ENCODE results near the gene TMEM95.
A peak's percentile ranks its signal among the peaks of the same experiment; 100 is the strongest.
"Not testable (repeated sequence)": the region's sequence is repeated elsewhere in the genome, so short reads cannot be mapped to it uniquely, and the experiment has no call there.

The TMEM95 gene

GRCh38 chr17:7368599-7368994 is 13.6 kb downstream of the TMEM95 start:
- H3K9ac ChIP-seq (ENCODE audit: low read depth, low read length); H3K9me3 ChIP-seq (replicated peaks; ENCODE audit: low read length); H3K4me2 ChIP-seq (ENCODE audit: low read length); H3K36me3 ChIP-seq (ENCODE audit: insufficient read depth, low read length); H3K4me1 ChIP-seq (ENCODE audit: control insufficient read depth, insufficient read depth, low read length); H3K4me3 ChIP-seq (ENCODE audit: low read length): not testable (repeated sequence)
- H3K27me3 ChIP-seq (ENCODE audit: control insufficient read depth, insufficient read depth, low read length) = peaks cover 13% of the 10 kb centered on the region

GRCh38 chr17:7369825-7370224 is 14.9 kb downstream of the TMEM95 start:
- Histone ChIP-seq H3K36me3 (ENCODE audit: insufficient read depth, low read length) (no peaks in the 10 kb centered on the region), H3K4me2 (ENCODE audit: low read length) (no peak overlapping the region), H3K4me3 (ENCODE audit: low read length) (no peak overlapping the region), H3K27me3 (ENCODE audit: control insufficient read depth, insufficient read depth, low read length) (peaks cover 13% of the 10 kb centered on the region), H3K4me1 (ENCODE audit: control insufficient read depth, insufficient read depth, low read length) (no peaks in the 10 kb centered on the region), H3K9me3 (replicated peaks; ENCODE audit: low read length) (no peaks in the 10 kb centered on the region), H3K9ac (ENCODE audit: low read depth, low read length) (no peak overlapping the region)

GRCh38 chr17:7370853-7371252 is 15.9 kb downstream of the TMEM95 start:
- no peaks in the 10 kb centered on the region for H3K36me3 ChIP-seq (ENCODE audit: insufficient read depth, low read length)
- H3K4me2 ChIP-seq (ENCODE audit: low read length) = no peak overlapping the region
- no peak overlapping the region for H3K9ac ChIP-seq (ENCODE audit: low read depth, low read length)
- no peak overlapping the region for H3K4me3 ChIP-seq (ENCODE audit: low read length)
- no peaks in the 10 kb centered on the region for H3K9me3 ChIP-seq (replicated peaks; ENCODE audit: low read length)
- H3K4me1 ChIP-seq (ENCODE audit: control insufficient read depth, insufficient read depth, low read length) = no peaks in the 10 kb centered on the region
- H3K27me3 ChIP-seq (ENCODE audit: control insufficient read depth, insufficient read depth, low read length) = peaks cover 13% of the 10 kb centered on the region

- Histone ChIP-seq H3K27me3 (ENCODE audit: control insufficient read depth, insufficient read depth, low read length) (peaks cover 14% of the 10 kb centered on the region), H3K4me2 (ENCODE audit: low read length) (no peak overlapping the region), H3K9ac (ENCODE audit: low read depth, low read length) (no peak overlapping the region), H3K4me3 (ENCODE audit: low read length) (no peak overlapping the region), H3K9me3 (replicated peaks; ENCODE audit: low read length) (peaks cover 4% of the 10 kb centered on the region), H3K36me3 (ENCODE audit: insufficient read depth, low read length) (no peaks in the 10 kb centered on the region), H3K4me1 (ENCODE audit: control insufficient read depth, insufficient read depth, low read length) (no peaks in the 10 kb centered on the region)
These were observed 19.4 kb downstream of the TMEM95 start for GRCh38 chr17:7374353-7374752.

GRCh38 chr17:7379134-7379533 is 24.2 kb downstream of the TMEM95 start:
- Histone ChIP-seq H3K27me3 (ENCODE audit: control insufficient read depth, insufficient read depth, low read length) (peaks cover 46% of the 10 kb centered on the region), H3K4me2 (ENCODE audit: low read length) (no peak overlapping the region), H3K36me3 (ENCODE audit: insufficient read depth, low read length) (no peaks in the 10 kb centered on the region), H3K9me3 (replicated peaks; ENCODE audit: low read length) (peaks cover 9% of the 10 kb centered on the region), H3K4me1 (ENCODE audit: control insufficient read depth, insufficient read depth, low read length) (peaks cover 8% of the 10 kb centered on the region), H3K9ac (ENCODE audit: low read depth, low read length) (no peak overlapping the region), H3K4me3 (ENCODE audit: low read length) (no peak overlapping the region)

GRCh38 chr17:7380321-7380720 is 25.4 kb downstream of the TMEM95 start:
- H3K4me3 ChIP-seq (ENCODE audit: low read length) = no peak overlapping the region
- H3K9me3 ChIP-seq (replicated peaks; ENCODE audit: low read length) = peaks cover 9% of the 10 kb centered on the region
- peaks cover 12% of the 10 kb centered on the region for H3K4me1 ChIP-seq (ENCODE audit: control insufficient read depth, insufficient read depth, low read length)
- no peaks in the 10 kb centered on the region for H3K36me3 ChIP-seq (ENCODE audit: insufficient read depth, low read length)
- H3K27me3 ChIP-seq (ENCODE audit: control insufficient read depth, insufficient read depth, low read length) = peaks cover 46% of the 10 kb centered on the region
- peak overlapping the region; percentile 39 for H3K4me2 ChIP-seq (ENCODE audit: low read length)
- H3K9ac ChIP-seq (ENCODE audit: low read depth, low read length) = no peak overlapping the region

GRCh38 chr17:7380855-7381683 is 26.1 kb downstream of the TMEM95 start, which contains the start of gene TNK1:
TNK1 (plus strand) TSS chr17:7381089; CDS start chr17:7382927, 1,838 bp downstream.
- no peak within 1 kb of the TSS for H3K9ac ChIP-seq (ENCODE audit: low read depth, low read length)
- peaks cover 9% of the 10 kb centered on the region for H3K9me3 ChIP-seq (replicated peaks; ENCODE audit: low read length)
- peaks cover 46% of the 10 kb centered on the region for H3K27me3 ChIP-seq (ENCODE audit: control insufficient read depth, insufficient read depth, low read length)
- peaks cover 12% of the 10 kb centered on the region for H3K4me1 ChIP-seq (ENCODE audit: control insufficient read depth, insufficient read depth, low read length)
- H3K36me3 ChIP-seq (ENCODE audit: insufficient read depth, low read length) = no peaks in the 10 kb centered on the region
- H3K4me3 ChIP-seq (ENCODE audit: low read length) = peak within 1 kb of the TSS; percentile 5
- peak within 1 kb of the TSS; percentile 39 for H3K4me2 ChIP-seq (ENCODE audit: low read length)

- H3K27me3 ChIP-seq (ENCODE audit: control insufficient read depth, insufficient read depth, low read length) = peaks cover 46% of the 10 kb centered on the region
These were observed 27.9 kb downstream of the TMEM95 start for GRCh38 chr17:7382901-7383300.

GRCh38 chr17:7383371-7383741 is 28.4 kb downstream of the TMEM95 start:
- no peak overlapping the region for H3K9ac ChIP-seq (ENCODE audit: low read depth, low read length)
- H3K27me3 ChIP-seq (ENCODE audit: control insufficient read depth, insufficient read depth, low read length) = peaks cover 46% of the 10 kb centered on the region
- peaks cover 9% of the 10 kb centered on the region for H3K9me3 ChIP-seq (replicated peaks; ENCODE audit: low read length)
- H3K4me3 ChIP-seq (ENCODE audit: low read length) = no peak overlapping the region
- peak overlapping the region; percentile 87 for H3K4me2 ChIP-seq (ENCODE audit: low read length)
- peaks cover 12% of the 10 kb centered on the region for H3K4me1 ChIP-seq (ENCODE audit: control insufficient read depth, insufficient read depth, low read length)
- H3K36me3 ChIP-seq (ENCODE audit: insufficient read depth, low read length) = peaks cover 6% of the 10 kb centered on the region

More at GRCh38 chr17:7382901-7383300, 27.9 kb downstream of the TMEM95 start:
- Histone ChIP-seq H3K9ac (ENCODE audit: low read depth, low read length) (no peak overlapping the region), H3K9me3 (replicated peaks; ENCODE audit: low read length) (peaks cover 9% of the 10 kb centered on the region), H3K4me3 (ENCODE audit: low read length) (no peak overlapping the region), H3K36me3 (ENCODE audit: insufficient read depth, low read length) (peaks cover 2% of the 10 kb centered on the region), H3K4me2 (ENCODE audit: low read length) (no peak overlapping the region), H3K4me1 (ENCODE audit: control insufficient read depth, insufficient read depth, low read length) (peaks cover 12% of the 10 kb centered on the region)

GRCh38 chr17:7383742-7384488 is 29.0 kb downstream of the TMEM95 start:
- peak overlapping the region; percentile 63 for H3K4me3 ChIP-seq (ENCODE audit: low read length)
- peaks cover 12% of the 10 kb centered on the region for H3K36me3 ChIP-seq (ENCODE audit: insufficient read depth, low read length)
- peaks cover 46% of the 10 kb centered on the region for H3K27me3 ChIP-seq (ENCODE audit: control insufficient read depth, insufficient read depth, low read length)
- peaks cover 9% of the 10 kb centered on the region for H3K9me3 ChIP-seq (replicated peaks; ENCODE audit: low read length)
- no peak overlapping the region for H3K9ac ChIP-seq (ENCODE audit: low read depth, low read length)
- peak overlapping the region; percentile 87 for H3K4me2 ChIP-seq (ENCODE audit: low read length)
- peaks cover 12% of the 10 kb centered on the region for H3K4me1 ChIP-seq (ENCODE audit: control insufficient read depth, insufficient read depth, low read length)

- Histone ChIP-seq H3K36me3 (ENCODE audit: insufficient read depth, low read length) (peaks cover 19% of the 10 kb centered on the region), H3K9ac (ENCODE audit: low read depth, low read length) (no peak overlapping the region), H3K4me3 (ENCODE audit: low read length) (peak overlapping the region; percentile 63), H3K9me3 (replicated peaks; ENCODE audit: low read length) (peaks cover 2% of the 10 kb centered on the region), H3K4me1 (ENCODE audit: control insufficient read depth, insufficient read depth, low read length) (peaks cover 12% of the 10 kb centered on the region), H3K4me2 (ENCODE audit: low read length) (peak overlapping the region; percentile 87), H3K27me3 (ENCODE audit: control insufficient read depth, insufficient read depth, low read length) (peaks cover 41% of the 10 kb centered on the region)
These were observed 29.6 kb downstream of the TMEM95 start for GRCh38 chr17:7384489-7385081.

Measured in skeletal muscle satellite cell (primary cell).